ENCODE data around the gene RIPPLY1.
A peak's percentile ranks its signal among the peaks of the same experiment; 100 is the strongest.
"Not testable (repeated sequence)": the region's sequence is repeated elsewhere in the genome, so short reads cannot be mapped to it uniquely, and the experiment has no call there.

Gene RIPPLY1

DNA sequence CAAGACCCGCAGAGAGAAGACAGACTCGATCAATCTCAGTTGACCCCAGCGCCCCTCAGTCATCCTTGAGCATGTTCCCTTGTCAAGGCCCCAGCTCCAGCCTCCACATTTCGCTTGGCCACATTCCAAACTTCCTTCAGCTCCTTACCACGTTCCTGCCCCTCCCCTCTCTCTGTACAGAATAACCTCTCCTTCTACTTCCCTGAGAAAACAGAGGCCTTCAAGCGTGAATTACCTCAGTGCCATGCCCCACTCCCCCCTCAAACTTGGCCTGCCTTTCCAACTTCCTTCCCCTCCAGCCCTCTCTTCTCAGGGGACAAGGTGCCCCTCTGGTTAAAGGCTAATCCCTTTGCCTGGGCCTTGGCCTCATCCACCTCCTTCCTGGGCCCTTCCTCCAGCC lies 3.2 kb upstream of the RIPPLY1 start:
- DNase-seq (ENCODE audit: low spot score), result no peak

DNA sequence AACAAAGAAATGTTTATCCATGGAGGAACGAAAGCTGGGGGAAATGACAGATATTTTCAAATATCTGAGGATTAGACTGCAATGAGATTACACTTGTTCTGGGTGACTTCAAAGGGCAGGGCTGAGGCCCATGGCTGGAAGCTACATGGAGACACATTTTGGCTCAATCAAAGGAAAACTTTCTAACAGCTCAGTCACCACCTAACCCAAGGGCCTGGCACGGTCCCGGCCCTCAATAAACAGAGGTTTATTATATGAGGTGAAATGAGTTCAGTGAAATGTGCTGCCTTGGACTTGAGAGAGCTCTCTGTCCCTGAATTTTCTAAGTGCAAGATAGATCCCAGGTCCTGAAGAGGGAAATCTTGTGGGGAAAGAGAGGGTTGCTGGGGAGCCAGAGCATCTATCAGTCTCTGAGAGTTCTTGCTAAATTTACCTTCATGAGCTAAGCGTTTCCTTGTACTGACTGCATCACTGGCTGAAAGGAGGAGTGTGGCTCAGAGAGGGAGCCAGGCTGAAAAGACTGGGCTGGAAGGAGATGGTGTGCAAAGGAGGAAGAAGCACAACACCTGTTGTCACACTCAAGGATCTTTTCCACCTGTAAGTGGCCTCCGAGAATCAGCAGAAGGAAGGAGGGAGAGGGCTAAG lies 2.0 kb upstream of the RIPPLY1 start:
- no peak for DNase-seq (ENCODE audit: low spot score)

DNA sequence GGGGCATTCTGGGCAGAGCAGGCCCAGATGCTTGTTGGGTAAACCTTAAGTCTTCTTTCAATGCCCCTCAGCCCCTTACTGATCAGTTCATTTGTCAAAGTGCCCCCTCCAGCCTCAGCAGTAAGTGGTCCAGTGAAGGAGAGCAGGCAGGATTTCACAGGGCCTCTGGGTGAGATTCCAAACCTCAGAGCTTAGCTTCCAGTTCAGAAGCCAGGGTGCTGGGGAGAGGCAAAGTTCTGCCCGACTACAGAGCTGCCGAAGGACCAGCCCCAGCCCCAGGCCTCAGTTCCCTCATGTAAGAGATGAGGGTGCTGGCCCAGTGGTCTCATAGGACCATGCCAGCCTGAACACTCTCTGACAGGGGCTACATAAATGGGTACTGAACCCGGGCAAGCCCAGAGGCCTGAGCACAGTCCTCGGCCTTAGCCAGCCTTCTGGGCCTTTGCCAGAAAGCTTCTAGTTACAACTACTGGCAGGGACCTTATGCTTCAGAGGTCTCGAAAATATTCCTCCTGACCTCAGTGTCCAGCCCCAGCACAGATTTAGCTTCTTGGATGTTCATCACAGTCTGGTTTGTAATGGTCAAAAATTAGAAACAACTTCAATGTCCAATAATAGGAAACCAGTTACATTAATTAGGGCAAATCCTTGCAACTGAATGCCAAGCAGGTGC lies 851 bp upstream of the RIPPLY1 start:
- no peak for DNase-seq (ENCODE audit: low spot score)

DNA sequence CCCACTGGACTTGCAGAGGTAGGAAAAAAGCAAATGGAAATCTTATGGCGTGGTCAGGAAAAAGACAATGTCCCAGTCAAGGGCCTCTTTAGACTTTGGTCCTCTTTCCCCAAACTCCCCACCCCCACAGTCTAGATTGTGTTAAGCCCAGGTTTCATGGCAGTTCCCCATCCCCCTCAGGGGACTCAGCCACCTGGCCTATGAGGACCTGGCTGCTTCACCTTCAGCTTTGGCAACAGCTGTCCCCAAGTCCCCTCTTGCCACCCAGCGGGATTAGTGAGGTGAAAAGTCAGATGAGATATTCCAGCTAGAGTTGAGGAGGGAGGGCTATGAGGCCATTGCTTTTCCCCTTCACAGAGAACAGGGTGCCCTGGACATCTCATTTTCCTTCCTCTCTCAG lies 457 bp downstream of the RIPPLY1 start:
- DNase-seq (ENCODE audit: low spot score), result no peak

DNA sequence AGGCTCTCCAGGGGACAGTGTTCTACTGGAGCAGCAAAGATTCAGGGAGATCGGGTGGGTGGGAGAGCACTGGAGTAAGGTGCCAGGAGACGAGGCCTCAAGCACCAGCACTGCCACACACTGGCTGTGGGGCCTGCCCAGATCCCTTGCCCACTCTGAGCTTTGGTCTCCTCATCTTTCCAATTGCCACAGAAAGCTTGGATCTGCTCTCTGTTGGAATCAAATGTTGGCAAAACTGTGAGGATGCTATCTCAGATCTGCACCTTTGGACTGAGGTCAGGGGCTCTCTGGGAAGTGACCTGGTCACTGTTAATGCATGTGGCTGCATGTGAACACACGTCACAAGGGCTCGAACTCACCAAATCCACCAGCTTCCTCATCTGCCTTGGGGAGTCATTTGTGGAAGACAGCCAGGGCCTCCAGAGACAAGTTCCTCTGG lies 1.3 kb downstream of the RIPPLY1 start:
- DNase-seq (ENCODE audit: low spot score), result no peak

DNA sequence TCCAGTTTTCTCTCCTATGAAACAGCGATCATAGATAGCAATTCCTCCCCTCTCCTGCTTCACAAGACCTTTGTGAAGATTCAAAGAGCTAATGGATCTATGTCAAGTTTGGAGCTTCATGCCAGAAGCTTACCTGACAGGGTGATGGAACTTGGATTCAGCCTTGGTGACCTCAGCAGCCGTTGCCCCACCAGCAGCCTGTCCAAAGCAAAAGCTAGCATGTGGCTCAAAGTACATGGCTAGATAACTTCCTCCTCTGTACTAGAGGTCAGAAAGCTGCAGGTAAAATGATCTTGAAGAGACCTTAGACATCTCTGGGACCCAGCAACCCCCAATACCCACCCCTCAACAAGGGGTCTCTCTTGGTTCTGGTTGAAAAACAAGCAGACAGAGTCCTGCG lies 1.8 kb downstream of the RIPPLY1 start:
- no peak for DNase-seq (ENCODE audit: low spot score)

DNA sequence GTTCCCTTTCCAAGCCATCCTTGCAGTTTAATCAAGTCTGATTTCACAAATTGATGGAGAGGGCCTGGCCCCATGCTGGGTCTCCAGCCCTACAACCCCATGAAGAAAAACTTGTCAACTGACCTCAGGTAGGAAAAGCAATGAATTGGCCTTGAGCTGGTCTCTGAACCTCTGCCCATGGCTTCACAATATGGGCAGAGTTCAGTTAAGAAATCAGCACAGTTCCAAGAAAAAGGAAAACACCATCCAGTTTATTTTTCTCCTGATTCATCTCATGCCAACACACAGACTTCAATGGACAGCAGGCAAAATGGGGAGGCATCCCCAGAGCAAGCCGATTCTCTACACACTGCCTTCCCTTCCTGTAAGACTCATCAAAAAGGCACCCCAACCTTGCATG lies 3.3 kb downstream of the RIPPLY1 start:
- DNase-seq (ENCODE audit: low spot score), result no peak

DNA sequence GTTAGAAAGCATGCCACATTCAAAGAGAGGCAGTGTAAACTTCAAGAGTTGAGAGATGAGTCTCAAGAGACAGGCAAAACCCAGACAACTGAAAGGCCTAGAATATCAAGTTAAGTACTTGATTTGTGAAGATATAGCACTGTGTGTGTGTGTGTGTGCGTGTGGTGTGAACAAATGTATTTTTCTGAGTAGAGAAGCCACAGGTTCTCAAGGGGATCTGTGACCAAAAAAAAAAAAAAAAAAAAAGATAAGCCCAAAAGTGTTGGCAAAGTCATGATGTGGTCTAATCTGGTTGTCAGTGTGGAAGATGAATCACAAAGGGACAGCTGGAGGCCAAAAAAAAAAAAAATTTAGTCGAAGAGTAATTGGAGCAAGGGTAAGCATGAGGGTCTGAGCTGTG lies 3.9 kb downstream of the RIPPLY1 start:
- no peak for DNase-seq (ENCODE audit: low spot score)

DNA sequence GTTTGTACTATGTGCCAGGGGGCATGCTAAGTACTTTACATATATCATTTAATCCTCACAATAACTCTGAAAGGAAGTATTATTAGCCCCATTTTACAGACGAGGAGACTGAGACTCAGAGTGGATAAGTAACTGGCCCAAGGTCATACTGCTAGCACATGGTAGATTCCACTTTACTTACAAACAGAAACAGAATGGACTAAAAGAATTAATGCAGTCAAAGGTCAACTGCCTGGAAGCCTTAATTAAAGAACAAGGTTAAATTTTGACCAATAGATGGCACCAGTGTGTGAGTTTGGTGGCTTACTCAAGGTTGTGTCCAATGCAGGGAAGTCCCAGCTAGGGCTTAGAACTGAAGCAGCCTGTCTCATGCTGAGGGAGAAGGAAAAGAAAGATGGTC lies 4.7 kb downstream of the RIPPLY1 start:
- DNase-seq (ENCODE audit: low spot score), result peak; percentile 41

DNA sequence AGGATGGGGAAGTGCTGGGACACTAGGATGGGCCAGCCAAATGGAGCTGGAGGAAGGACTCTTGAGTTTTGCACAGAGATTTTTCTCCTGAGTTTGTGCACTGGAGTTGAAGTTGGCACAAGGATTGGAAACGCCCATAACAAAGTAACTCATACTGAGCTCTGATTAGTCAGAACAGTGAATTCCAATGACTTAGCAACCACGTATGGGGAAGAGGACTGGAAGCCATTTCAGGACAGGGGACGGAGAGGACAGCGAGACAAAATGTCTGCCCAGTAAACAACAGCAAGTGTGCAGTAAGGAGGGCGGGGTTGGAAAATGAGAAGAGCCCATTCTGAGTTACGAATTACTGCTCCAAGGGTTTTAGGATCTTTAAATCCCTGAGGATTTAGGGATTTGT lies 5.9 kb downstream of the RIPPLY1 start:
- DNase-seq (ENCODE audit: low spot score), result no peak

DNA sequence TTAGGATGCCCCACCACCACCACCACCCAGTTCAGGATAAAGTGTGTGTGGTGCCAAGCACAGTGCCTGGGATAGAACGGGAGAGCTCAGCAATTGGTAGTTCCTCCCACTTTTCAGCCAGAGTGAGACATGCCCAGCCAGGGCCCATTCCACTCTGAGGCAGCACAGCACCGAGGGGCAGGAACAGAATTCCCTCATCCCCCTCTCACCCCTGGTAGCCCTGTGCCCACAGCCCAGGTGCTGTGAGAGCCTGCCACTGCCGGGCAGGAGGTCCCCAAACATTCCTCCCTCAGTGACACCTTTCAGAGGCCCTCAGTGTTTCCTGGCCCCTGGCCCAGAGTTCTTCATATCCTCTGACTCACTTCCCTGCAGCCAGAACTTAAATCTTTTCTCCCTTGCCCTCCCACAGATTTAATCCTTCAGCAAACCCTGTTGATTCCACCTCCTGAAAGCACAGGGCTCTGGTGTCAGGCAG lies 8.1 kb downstream of the RIPPLY1 start:
- no peak for DNase-seq (ENCODE audit: low spot score)

DNA sequence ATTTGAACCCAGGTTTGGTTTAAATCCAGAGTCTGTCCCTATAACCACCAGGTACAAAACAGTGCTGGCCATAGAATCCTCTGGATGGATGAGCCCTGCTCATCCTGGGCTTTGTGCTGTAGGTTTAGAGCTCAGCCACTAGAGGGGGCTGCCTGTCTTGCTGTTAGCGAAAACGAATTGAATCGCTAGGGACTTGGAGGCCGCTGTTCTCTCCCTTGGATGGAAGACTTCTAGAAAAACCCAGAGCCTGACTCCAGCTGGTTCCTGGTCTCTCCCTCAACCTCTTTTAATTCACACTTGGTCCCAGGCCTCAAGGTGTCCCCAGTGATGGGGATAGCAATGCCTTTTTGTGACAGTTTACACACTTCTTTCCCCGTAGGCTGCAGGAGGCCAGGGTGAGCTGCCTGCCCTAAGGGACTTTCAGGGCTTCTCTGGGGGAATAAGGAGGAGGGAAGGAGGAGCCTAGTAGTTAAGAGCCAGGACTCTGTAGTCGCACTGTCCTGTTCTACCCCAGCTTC lies 8.7 kb downstream of the RIPPLY1 start:
- DNase-seq (ENCODE audit: low spot score), result peak; percentile 41

DNA sequence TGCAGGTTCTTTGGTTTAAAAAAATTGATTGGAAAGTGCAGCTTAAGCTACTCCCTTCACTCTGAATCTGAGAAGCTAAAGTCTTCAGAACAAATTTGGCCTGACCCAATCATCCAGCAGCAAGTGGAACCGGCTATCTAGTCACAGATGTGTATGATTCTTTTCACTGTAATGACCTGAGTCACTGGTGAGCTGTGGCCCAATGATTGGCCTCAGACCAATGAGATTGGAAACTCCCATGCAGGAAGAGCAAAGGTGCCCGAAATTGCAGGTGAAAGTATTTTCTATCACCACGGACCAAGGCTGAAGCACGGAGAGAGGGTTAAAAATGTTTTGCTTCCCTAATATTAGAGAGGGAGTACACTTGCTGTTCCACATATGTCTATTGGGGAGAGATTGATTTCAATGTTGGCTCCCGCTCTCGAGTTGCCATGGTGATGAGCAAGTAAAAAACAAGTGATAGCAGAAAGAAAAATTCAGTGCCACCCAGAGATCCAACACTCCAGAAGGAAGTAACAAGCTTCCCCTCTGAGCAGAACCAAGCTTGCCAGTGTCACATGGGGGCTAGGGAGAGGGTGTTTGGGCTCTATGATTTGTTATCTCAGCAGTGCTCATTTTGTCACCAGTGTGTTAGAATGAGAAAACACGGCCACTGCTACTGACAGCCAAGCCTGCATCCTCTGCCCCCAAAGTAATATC lies 11.2 kb downstream of the RIPPLY1 start:
- no peak for DNase-seq (ENCODE audit: low spot score)

DNA sequence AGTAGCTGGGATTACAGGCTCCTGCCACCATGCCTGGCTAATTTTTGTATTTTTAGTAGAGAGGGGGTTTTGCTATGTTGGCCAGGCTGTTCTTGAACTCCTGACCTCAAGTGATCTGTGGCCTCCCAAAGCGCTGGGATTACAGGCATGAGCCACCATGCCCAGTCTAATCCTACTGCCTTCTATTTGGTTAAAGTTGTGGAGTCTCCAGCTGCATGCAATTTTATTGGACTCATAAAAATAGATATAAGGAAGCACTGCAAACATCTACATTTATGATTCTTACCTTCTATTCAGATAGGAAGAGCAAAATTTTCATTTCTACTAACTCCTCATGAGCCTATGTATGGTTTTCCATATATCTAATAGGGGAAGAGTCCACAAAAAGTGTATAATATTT lies 13.7 kb downstream of the RIPPLY1 start:
- no peak for DNase-seq (ENCODE audit: low spot score)

DNA sequence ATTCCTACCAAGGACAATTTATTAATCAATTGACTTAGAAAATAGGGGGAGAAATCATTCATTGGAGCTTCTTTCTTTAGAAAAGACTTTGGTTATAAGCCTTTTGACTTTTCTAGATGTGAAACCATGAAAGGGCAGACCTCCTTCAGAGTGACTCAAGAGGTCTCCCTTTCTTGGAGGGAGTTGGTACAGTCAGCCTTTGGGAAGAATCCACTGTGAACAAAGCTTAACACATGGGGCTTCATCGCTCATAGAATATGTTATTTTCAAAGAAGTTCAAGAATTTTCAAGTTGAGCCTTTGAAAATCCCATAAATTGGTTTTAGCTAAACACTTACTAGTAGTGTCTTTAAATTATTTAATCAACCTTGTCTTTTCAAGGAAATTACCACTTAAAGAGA lies 28.0 kb downstream of the RIPPLY1 start:
- no peak for DNase-seq (ENCODE audit: low spot score)

DNA sequence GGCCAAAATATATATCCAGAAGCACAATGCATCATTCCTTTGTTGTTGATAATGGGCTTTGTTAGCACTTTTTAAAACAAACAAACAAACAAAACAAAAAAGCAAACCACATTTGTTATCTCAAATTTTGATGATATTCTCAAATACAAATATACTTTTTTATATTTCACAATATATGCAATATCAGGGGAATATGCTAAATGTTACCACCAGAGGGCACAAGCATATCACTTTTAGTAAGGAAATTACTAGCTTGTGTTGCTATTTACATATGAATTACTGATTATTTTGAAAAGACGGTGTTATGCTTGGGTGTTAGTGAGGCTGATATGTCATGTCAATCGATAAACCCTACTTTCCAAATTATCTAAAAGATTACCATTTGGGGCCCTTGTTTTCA lies 29.1 kb downstream of the RIPPLY1 start:
- peak; percentile 22 for DNase-seq (ENCODE audit: low spot score)

DNA sequence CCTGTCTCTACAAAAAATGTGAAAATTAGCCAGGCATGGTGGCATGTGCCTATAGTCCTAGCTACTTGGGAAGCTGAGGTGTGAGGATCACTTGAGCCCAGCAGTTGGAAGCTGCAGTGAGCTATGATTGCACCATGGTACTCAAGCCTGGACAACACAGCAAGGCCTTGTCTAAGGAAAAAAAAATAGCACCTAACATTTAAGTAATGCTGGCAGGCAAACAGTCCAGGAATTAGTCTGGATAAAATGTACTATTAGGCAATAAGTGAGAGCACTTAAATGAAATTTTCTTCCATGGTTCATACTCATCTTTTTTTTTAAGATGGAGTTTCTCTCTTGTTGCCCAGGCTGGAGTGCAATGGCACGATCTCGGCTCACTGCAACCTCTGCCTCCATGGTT lies 30.3 kb downstream of the RIPPLY1 start:
- DNase-seq (ENCODE audit: low spot score), result not testable (repeated sequence)

DNA sequence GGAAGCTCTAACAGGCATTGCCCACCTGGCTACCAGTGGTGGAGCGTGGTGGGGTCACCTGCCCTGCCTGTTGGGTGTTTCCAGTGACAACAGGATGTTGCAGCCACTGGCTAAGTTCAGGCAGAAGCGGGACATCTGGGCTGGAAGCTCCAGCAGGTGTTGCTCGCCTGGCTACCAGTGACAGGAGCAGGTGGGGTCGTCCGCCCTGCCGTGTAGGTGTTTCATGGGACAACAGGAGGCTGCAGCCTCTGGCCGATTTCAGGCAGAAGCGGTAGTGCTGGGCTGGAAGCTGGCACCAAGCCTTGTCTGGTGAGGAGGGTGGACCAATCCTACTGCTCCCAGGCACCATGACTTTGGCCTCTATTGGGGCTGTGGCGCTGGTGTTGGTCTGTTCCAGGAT lies 39.4 kb downstream of the RIPPLY1 start:
- no peak for DNase-seq (ENCODE audit: low spot score)

DNA sequence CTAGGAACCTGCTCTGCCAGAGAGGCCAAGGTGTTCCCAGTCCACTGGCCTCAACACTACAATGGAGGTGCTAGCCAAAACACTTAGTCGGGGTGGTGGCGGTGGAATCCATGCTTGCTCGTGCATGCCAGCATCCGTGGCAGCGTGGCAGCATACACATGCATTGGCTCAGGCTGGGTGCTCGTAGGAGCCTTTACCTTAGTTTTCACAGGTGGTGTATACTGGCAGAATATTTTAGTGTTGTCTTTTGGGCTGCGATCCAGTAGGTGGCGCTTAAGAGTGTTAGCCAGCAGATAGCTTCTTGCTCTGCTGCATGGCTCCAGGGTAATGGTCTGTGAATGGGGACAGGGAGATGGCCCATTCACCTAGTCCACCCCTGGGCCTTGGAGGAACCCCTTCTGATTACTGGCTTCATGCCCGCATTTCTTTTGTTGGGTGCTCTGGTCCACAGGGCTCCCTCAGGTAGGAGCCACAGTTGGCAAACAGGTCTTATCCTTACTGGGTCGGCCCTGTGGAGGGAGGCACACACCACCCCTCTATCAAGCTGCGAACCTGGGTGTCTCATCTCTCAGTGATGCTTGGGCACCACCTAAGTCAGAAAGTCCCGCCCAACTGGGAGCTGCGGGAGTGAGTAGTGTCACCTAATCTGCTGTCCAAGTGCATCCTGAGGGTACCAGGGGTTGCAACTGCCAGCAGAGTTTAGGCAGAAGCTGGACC lies 40.0 kb downstream of the RIPPLY1 start:
- DNase-seq (ENCODE audit: low spot score), result peak; percentile 1

Data from CD4-positive, alpha-beta T cell treated with Interleukin-2 at 100 ng/mL for 4 hours (primary cell).